ENCODE results near the gene RNF214. TPM values are rescaled to one million over a fixed set of nuclear protein-coding genes. Genes with fewer than 3 reads are reported as not detected.

The RNF214 gene
- total and polyA plus RNA-seq, 10 of the 15 experiments (the other 5 are each of a cell fraction or from before 2014, with no cell fraction given), result 4.8 to 16.8 (median 10.5) TPM

- TF ChIP-seq SREBF1 (IDR thresholded peaks at IDR 0.05; ENCODE audit: low read length), result no peak
- TF ChIP-seq MTA2 (IDR thresholded peaks at IDR 0.05; ENCODE audit: low read depth), result peak; percentile 70; the same call in 1 of the 2 replicates
- TF ChIP-seq KDM1A (IDR thresholded peaks at IDR 0.05; ENCODE audit: borderline replicate concordance), result no peak
- peak; percentile 39; the same call in 1 of the 2 replicates for TF ChIP-seq ATF2 (IDR thresholded peaks at IDR 0.05; ENCODE audit: low read length)
- TF ChIP-seq RAD51 (IDR thresholded peaks at IDR 0.05), result no peak
- TF ChIP-seq EGR1 (IDR thresholded peaks at IDR 0.05; ENCODE audit: borderline replicate concordance in 1 of 2, low read depth in 2 of 2, low read length in 2 of 2), result no peak
- no peak for TF ChIP-seq E2F8 (IDR thresholded peaks at IDR 0.05; ENCODE audit: low read depth, partially characterized antibody)
- no peak for TF ChIP-seq NR2C2 (IDR thresholded peaks at IDR 0.05; ENCODE audit: borderline replicate concordance, control insufficient read depth, insufficient read length, low read depth)
- TF ChIP-seq KAT2A (conservative IDR thresholded peaks at IDR 0.05; ENCODE audit: control insufficient read depth, low read depth, low read length), result no peak
- no peak for TF ChIP-seq E2F4 (IDR thresholded peaks at IDR 0.05; ENCODE audit: low read depth, low read length)
- TF ChIP-seq BHLHE40 (IDR thresholded peaks at IDR 0.05; ENCODE audit: borderline replicate concordance in 1 of 2, low read depth in 2 of 2, low read length in 1 of 2), result peak in 1 of 2 experiments; percentile 36; a peak in 2 of 4 replicates
- TF ChIP-seq LARP7 (IDR thresholded peaks at IDR 0.05), result no peak
- TF ChIP-seq HDAC6 (IDR thresholded peaks at IDR 0.05; ENCODE audit: unreplicated experiment), result no peak
- no peak for TF ChIP-seq FOXK2 (IDR thresholded peaks at IDR 0.05)
- no peak for TF ChIP-seq CHD4 (IDR thresholded peaks at IDR 0.05)
- no peak for TF ChIP-seq FOXM1 (IDR thresholded peaks at IDR 0.05; ENCODE audit: low read depth, low read length)
- peak; percentile 60 for TF ChIP-seq JUNB (IDR thresholded peaks at IDR 0.05)
- TF ChIP-seq TCF7 (IDR thresholded peaks at IDR 0.05; ENCODE audit: borderline replicate concordance), result no peak
- no peak for TF ChIP-seq RELA (IDR thresholded peaks at IDR 0.05; ENCODE audit: borderline replicate concordance, partially characterized antibody)
- no peak for TF ChIP-seq STAT3 (IDR thresholded peaks at IDR 0.05; ENCODE audit: low read depth, low read length)
- TF ChIP-seq POLR2A (IDR thresholded peaks at IDR 0.05; ENCODE audit: low read depth, low read length), result 0 out of 2 replicates have a peak, but pooled peaks have one; percentile 23
- no peak for TF ChIP-seq KLF5 (IDR thresholded peaks at IDR 0.05; ENCODE audit: partially characterized antibody)
- 0 out of 2 replicates have a peak, but pooled peaks have one; percentile 28 for TF ChIP-seq BACH1 (IDR thresholded peaks at IDR 0.05; ENCODE audit: borderline replicate concordance)
- TF ChIP-seq BCL3 (IDR thresholded peaks at IDR 0.05; ENCODE audit: borderline replicate concordance, insufficient read depth, low read depth, low read length, poor library complexity, severe bottlenecking), result peak; percentile 72
- peak; percentile 70; the same call in 1 of the 2 replicates for TF ChIP-seq NFIC (IDR thresholded peaks at IDR 0.05; ENCODE audit: low read depth, low read length)
- no peak for TF ChIP-seq RAD21 (IDR thresholded peaks at IDR 0.05; ENCODE audit: insufficient read depth, low read depth, low read length)
Measured at GRCh38 chr11:117230286-117230961, 2.0 kb upstream of the RNF214 start (continued).
